Panc1 (cell line): ENCODE data around the gene ZBTB20.

Source experiments
- POLR2AphosphoS5 ChIP-seq: IDR thresholded peaks from 2 replicates; pipeline ENCODE4 v1.6.1; 2012; ENCODE audit warnings: mild to moderate bottlenecking, low read depth, low read length, moderate library complexity
- REST ChIP-seq, 2 experiments: IDR thresholded peaks; 2 replicates each; pipeline ENCODE4 v1.6.1; 2011 to 2012; ENCODE audit warnings: low read depth in 2 of 2, control low read depth in 1 of 2, low read length in 1 of 2, mild to moderate bottlenecking in 1 of 2, moderate library complexity in 1 of 2; ENCODE audit not compliant: insufficient read depth in 1 of 2
- SIN3A ChIP-seq: IDR thresholded peaks from 2 replicates; pipeline ENCODE4 v1.6.1; 2012; ENCODE audit warnings: low read depth, mild to moderate bottlenecking, low read length, moderate library complexity, borderline replicate concordance; ENCODE audit not compliant: insufficient read depth
- TF ChIP-seq, protein P1 (sequence below): fragments of 450-650 bp; IDR thresholded peaks from 2 replicates; pipeline ENCODE4 v1.5.1; 2017; ENCODE audit warnings: mild to moderate bottlenecking

- TF ChIP-seq POLR2AphosphoS5 = no peak
- TF ChIP-seq, protein P1, sequence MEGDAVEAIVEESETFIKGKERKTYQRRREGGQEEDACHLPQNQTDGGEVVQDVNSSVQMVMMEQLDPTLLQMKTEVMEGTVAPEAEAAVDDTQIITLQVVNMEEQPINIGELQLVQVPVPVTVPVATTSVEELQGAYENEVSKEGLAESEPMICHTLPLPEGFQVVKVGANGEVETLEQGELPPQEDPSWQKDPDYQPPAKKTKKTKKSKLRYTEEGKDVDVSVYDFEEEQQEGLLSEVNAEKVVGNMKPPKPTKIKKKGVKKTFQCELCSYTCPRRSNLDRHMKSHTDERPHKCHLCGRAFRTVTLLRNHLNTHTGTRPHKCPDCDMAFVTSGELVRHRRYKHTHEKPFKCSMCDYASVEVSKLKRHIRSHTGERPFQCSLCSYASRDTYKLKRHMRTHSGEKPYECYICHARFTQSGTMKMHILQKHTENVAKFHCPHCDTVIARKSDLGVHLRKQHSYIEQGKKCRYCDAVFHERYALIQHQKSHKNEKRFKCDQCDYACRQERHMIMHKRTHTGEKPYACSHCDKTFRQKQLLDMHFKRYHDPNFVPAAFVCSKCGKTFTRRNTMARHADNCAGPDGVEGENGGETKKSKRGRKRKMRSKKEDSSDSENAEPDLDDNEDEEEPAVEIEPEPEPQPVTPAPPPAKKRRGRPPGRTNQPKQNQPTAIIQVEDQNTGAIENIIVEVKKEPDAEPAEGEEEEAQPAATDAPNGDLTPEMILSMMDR = no peak
- no peak for TF ChIP-seq SIN3A
- no peak for TF ChIP-seq REST (IDR thresholded peaks at IDR 0.05; ENCODE audit: insufficient read depth in 1 of 2, low read depth in 2 of 2, low read length in 1 of 2)
These were observed 589.3 kb downstream of the ZBTB20 start for GRCh38 chr3:114557791-114558190.
